GDM1 (cell line): Measurements from ENCODE around the gene UAP1L1.
A peak's percentile ranks its signal among the peaks of the same experiment; 100 is the strongest.
"Not testable (repeated sequence)": the region's sequence is repeated elsewhere in the genome, so short reads cannot be mapped to it uniquely, and the experiment has no call there.

Experiments used
- DNase-seq: peaks from one replicate; lab custom pipeline; 2025; lab: John Stamatoyannopoulos, UW

Gene UAP1L1, protein sequence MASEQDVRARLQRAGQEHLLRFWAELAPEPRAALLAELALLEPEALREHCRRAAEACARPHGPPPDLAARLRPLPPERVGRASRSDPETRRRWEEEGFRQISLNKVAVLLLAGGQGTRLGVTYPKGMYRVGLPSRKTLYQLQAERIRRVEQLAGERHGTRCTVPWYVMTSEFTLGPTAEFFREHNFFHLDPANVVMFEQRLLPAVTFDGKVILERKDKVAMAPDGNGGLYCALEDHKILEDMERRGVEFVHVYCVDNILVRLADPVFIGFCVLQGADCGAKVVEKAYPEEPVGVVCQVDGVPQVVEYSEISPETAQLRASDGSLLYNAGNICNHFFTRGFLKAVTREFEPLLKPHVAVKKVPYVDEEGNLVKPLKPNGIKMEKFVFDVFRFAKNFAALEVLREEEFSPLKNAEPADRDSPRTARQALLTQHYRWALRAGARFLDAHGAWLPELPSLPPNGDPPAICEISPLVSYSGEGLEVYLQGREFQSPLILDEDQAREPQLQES

DNA sequence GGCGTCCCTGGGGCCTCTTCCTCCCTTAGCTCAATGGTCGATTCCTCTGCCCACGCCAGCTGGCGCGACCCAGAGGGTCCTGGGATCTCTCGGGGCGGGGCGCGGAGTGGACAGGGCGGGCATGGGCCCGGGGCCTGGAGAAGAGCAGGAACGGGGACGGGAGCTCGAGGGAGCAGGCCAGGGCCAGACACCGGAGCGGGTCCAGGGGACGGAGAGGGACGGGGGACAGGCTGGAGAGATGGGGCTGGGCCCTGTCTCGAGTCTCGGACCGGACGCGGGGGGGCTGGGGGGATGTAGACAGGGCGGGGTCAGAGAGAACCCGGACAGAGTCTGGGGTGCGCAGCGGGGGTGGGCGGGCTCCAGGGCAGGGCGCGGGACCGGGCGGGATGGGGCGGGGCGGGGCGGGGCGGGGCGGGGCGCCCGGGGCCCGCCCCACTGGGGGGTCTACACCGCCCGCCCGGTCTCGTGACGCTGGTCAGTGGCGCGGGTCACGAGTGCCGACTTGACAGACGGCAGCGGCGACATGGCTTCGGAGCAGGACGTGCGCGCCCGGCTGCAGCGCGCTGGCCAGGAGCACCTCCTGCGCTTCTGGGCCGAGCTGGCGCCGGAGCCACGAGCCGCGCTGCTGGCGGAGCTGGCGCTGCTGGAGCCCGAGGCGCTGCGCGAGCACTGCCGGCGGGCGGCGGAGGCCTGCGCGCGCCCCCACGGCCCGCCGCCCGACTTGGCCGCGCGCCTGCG is at the start of gene UAP1L1:
Gene UAP1L1, plus strand, starts transcription at position 508 of the 738 bp plus-strand sequence. Its CDS starts 16 bp downstream, at position 524.
- peak; percentile 11 for DNase-seq

DNA sequence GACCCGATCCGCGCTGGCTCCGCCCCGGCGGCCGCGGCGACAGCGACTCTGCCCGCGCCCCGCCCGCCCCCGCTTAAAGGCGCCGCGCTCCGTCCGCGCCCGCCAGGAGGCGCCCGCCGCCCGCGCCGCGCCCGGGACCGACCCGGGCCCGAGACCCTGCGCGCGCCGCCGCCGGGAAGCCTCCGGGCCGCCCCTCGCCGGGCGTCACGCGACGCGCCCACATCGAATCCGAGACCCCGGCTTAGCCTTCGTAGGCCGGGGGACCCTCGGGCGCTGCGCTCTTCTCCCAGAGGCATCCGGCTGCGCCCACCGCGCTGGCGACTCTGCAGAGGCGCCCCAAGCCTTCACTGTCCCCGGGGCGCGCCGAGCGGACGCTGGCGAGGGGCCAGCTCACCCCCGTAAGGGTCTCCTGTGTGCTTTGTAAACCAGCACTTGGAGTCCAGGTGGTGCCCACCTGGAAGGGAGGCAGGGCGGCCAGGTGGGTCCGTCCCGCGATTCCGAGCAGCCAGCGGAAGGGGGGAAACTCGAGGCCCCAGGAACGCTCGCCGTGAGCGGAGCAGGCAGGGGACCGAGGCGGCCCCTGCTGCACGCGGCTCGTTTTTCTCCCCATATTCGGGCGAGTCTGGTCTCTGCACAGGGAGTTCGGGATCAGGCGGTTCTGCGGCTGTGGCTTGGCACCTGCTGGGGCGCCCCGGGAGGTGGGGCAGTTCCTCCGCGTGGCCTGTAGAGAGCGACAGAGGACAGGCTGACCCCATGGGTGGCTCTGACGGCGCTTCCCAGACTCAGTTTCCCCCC is 48.9 kb upstream of the UAP1L1 start:
- DNase-seq = peak; percentile 66

GRCh38 chr9:137029058-137029936 is 48.0 kb upstream of the UAP1L1 start:
- DNase-seq = peak; percentile 85

DNA sequence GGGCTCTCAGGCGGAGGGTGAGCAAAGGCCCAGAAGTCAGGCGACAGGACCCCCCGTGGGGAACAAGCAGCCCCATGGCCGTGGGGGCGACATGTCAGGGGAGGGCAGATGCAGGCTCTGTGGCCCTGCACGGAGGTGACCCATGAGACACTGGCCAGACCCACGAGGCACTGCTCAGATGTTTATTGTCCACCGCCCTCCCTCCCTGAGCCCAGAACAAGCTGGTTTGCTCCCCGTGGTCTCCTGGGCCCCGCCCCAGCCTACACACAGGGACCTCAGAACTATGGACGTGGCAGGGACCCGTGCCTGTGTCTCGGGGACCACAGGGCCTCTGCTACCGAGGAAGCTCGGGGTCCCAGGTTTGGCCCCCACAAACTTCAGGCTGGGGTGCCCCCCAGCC is 47.3 kb upstream of the UAP1L1 start:
- no peak for DNase-seq

DNA sequence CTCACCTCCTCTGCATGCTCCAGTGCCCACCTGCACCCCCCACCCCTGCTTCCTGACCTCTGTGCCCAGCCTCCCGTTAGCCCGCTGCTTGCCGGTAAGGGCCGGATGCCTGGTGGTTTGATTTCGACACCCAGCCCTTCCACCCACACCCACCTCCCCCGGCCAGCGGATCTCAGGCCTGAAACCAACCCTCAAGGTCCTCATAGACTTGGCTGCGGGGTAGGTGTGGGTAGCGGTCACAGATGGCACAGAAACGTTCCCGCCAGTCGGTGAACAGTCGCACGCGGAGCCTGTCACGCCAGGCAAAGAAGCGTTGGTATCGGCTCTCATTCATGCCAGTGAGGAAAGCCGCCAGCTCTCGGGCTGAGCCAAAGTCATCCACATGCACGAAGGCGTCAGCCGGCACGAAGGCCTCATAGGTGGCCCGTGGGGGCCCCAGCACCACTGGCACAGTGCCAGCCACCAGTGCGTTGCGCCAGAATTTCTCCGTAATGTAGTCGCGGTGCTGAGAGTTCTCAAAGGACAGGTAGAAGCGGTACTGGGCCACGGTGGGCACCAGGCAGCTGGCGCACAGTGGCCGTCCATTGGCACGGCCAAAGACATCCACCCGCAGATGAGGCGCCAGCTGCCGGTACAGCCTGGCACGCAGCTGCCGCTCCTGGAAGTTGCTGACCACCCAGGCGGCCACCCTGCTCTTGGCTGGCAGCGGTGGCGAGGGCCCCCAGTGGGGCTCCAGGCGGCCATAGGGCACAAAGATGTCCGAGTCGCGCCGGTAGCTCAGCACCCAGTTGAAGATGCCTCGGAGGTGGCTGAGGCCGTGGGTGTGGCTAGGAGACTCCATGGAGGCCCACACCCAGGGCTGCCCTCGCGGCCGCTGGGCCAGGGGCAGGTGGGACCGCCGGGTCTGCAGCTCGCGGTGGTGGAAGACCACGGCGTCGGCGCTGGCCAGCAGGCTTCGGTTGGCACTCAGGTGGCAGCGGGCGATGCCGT is 46.5 kb upstream of the UAP1L1 start:
- DNase-seq = peak; percentile 91

DNA sequence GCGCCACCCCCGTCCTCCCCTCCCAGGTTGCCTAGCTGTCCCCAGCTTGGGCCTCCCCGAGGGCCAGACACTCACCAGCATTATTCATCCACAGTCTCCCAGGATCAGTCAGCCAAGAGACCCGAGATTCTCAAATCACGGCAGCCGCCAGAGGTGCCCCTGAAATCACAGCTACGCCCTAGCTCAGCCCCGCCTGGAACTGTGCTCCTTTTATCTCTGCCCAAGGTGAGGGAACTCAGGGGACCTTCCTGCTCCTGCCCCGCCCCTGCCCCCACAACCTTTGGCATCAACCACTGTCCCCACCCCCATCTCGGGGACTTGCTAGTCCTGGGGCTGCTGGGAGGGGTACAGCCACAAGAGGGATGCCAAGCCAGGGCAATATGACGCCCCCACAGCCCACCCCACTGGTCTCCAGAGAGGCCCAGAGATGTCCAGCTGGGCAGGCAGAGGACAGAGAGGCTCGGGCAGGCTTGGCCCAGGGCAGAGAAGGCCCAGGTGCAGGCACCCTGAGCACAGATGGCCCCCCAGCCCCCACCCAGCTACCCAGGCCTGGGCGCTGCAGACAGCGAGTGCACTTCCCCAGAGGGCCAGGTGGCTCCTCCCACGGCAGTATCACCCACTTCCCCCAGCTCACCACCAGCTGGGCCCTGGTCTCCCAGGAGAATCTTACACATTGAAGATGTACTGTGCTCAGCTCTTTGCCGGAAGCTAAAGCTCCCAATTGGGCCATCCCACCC is 45.2 kb upstream of the UAP1L1 start, which contains the start of gene FUT7:
Gene FUT7, minus strand, starts transcription at position 185 of the 737 bp plus-strand sequence. Its CDS starts 97 bp downstream, at position 88.
- DNase-seq = peak; percentile 38

DNA sequence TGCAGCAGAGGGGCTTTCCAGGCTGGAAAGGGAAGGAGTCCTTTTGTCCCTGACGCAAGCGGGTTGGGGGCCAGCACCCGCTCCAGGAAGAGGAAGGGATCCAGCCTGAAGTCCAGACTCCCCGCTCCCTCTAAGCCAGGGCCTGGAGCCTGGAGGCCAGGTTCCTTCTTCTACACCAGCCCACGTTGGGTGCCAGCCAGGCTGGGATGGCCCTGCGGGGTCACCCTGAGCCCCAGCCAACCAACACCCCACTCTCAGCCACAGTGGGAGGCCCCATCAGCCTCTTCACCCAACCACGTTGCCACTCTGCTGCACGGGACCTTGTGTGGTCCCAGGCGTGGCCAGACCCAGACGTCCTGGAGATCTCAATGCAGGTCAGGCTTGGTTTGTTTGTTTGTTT is 44.5 kb upstream of the UAP1L1 start:
- DNase-seq = peak; percentile 84

DNA sequence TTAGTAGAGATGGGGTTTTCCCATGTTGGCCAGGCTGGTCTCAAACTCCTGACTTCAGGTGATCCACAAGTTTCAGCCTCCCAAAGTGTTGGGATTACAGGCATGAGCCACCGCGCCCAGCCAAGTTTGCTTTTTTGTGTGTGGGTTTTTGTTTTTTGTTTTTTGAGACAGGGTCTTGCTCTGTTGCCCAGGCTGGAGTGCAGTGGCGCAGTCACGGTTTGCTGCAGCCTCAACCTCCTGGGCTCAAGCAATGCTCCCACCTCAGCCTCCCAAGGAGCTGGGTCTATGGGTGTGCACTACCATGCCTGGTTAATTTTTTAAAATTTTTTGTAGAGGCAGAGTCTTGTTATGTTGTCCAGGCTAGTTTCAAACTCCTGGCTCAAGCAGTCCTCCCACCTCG is 43.8 kb upstream of the UAP1L1 start:
- DNase-seq = not testable (repeated sequence)

DNA sequence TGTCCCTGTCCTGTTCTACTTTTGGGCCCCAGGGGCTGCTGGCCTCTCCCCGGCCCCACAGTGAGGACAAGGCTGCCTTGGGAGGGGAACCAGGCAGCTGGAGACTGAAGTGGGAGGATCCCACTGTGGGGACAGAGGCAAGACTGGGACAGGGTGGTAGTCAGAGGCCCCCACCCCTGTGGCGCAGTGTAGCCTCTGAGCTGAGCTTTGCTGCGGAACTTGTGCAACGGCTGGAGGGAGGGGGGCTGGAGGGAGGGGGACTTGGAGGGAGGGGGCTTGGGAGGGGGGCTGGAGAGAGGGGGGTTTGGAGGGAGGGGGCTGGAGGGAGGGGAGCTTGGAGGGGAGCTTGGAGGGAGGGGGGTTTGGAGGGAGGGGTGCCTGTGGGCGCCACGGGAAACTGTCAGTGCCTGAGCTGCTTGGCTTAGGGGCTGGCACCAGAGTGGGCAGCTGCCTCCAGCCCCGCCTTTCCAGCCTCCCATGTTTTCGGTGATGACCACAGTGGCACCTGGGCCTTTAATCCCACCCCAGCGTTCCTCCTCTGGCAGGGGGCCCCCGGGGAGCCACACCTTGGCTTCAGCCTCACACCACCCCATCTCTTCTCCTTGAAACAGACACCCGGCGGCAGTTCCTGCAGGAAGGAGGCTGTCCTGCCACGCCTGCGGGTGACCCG is 43.1 kb upstream of the UAP1L1 start:
- DNase-seq = peak; percentile 76

DNA sequence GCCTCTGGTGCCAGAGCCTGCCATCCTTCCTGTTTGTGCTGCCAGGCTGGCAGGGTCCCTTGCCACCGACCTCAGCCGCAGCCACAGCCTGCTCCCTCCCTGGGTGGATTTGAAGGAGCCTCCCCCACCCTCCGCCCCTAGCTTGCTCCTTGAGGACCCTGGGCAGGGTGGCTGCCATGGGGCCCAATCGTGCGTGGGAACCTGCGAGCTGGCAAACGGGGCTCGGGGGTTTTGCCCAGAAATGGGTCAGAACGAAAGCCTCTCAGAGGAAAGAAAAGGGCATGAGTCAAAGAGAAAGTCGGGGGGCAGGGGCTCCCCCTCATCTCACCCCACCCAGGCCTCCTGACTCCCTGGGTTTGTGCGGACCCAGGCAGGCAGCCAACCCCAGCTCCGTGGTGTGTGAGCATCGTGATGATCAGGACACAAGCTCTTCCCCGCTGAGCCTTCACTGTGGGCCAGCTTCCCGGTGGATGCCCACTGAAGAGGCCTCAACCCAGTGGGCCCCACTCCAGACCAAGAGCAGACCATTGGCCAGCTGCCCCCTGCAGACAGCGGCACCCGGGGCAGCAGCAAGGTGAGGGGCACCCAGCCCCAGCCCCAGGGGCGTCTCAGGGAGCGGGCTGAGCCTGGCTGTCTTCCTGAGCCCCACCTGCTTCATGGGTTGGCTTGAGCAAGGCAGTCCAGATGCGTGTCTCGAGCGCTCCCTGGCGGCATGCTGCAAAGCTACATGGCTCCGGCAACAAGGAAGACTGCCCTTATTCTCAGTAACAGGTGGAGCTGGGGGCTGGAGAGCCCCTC is 42.4 kb upstream of the UAP1L1 start:
- peak; percentile 80 for DNase-seq

DNA sequence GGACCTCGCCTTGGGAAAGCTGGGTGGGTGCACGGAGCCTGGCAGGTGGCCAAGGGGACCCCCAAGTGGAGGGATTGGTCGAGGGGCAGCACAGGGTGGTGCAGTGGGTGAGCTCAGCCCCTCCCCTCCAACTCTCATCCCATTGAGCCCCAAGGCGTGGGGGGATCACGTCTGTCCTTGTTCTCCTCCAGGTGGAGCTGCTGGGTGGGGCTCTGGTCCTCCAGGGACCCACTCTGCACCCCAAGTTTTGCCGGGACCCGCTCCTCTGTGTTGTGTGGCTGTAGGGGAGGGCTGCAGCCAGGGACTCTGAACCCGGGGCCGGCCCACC is 41.8 kb upstream of the UAP1L1 start:
- no peak for DNase-seq

DNA sequence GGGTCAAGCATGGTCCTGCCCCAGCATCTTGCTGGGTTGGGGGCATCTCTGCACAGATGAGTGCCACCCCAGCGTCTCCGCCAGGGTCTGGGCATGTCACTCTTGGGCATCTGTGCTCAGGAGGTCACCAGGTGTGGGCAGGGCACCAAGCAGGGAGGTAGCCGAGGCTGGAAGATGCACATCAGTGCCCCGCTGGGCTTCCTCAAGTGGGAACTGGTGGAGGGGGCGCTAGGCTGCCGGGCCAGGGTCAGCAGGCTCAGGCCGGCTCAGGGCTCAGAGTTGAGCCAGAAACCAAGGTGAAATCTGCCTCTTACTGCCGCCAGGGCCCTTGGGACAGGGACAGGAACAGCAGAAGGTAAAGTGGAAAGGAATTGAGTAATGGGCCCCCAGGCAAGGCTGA is 41.4 kb upstream of the UAP1L1 start:
- DNase-seq = no peak

GRCh38 chr9:137037035-137037434 is 40.3 kb upstream of the UAP1L1 start:
- DNase-seq = no peak

DNA sequence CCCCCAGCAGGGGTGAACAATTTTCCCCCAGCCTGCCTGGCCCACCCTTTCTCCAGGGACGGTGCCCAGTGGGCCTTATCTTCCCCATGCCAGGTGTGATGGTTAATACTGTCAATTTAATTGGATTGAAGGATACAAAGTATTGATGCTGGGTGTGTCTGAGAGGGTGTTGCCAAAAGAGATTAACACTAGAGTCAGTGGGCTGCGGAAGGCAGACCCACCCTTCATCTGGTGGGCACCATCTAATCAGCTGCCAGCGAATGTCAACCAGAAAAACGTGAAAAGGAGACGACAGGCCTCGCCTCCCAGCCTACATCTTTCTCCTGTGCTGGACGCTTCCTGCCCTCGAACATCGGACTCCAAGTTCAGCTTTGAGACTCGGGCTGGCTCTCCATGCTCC is 39.8 kb upstream of the UAP1L1 start:
- no peak for DNase-seq

DNA sequence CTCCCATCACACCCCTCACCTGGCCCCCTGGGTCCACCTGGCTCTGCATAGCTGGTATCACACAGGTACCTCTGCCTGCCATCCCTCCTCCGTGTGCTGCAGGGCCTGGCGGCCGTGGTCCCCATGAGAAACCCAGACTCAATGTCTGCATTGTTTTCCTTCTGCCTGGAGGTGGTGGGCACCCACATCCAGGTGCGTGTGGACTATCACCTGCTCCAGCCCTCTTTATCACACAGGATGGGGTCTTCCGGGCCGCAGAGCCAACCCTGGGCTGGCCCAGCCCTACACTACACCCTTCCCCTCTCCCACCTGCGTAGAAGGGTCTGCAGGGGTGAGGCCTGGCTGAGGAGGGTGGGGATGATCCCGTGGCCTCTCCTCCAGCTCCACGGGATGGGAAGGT is 38.4 kb upstream of the UAP1L1 start:
- DNase-seq = no peak

- no peak for DNase-seq
Measured at GRCh38 chr9:137039611-137040366, 37.5 kb upstream of the UAP1L1 start.

DNA sequence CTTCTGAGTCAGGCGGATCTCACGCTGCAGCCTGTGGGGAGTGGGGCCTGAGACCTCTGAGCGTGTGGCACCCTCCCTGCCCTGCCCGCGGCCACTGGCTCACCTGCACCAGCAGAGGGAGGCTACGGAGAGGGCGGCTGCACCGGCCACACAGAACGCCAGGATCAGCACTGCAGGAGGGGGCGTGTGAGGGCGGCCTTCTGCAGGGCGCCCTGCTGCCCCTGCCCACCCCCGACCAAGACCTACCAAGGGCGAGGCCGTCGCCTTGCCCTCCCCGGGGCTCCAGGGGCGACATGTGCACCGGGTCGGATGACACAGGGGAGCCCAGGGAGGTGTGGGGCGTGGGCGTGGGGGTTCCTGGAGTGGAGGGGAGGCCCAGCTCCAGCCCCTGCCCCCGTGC is 36.7 kb upstream of the UAP1L1 start:
- DNase-seq = no peak
